Endothelial cell of umbilical vein (primary cell): Measurements from ENCODE around the gene IKZF5. TPM values are rescaled to one million over a fixed set of nuclear protein-coding genes. Genes with fewer than 3 reads are reported as not detected.

ENCODE experiments used
- BruUV-seq: library from RNA; stranded (reverse); fragments of 400-500 nt; replicated peaks from 2 replicates; lab custom pipeline; 2021; lab: Mats Ljungman, UMichigan
- CTCF ChIA-PET: fragments of 300-600, 350-600 bp; sonication (Branson Sonifier 250); formaldehyde crosslinking; loops from one replicate; lab custom pipeline; 2021; ENCODE audit warnings: antibody characterized with exemption, inconsistent platforms; lab: Charles Lee
- POLR2A ChIA-PET: fragments of 300-600, 350-600 bp; sonication (Branson Sonifier 250); formaldehyde crosslinking; loops from one replicate; lab custom pipeline; 2021; ENCODE audit warnings: antibody characterized with exemption, inconsistent platforms; lab: Charles Lee
- DNase-seq: peaks from one replicate; pipeline ENCODE4 v3.0.0-alpha.2; 2011; ENCODE audit warnings: low read depth, low spot score
- FAIRE-seq: peaks from 2 replicates; lab custom pipeline; 2011; peaks lifted over from hg19 to GRCh38; lab: Jason Lieb, UNC
- H2AFZ ChIP-seq: 2 replicates; pipeline ENCODE4 v1.6.0; 2012; ENCODE audit warnings: low read depth, low read length, control low read depth, inconsistent platforms
- H3K27ac ChIP-seq: 2 replicates; pipeline ENCODE4 v1.5.1; 2011; ENCODE audit warnings: low read depth, mild to moderate bottlenecking, control low read depth, low read length, moderate library complexity; ENCODE audit not compliant: insufficient read depth
- H3K27me3 ChIP-seq, 2 experiments: 2 replicates each; pipeline versions ENCODE4 v1.6.0 to v1.6.1; 2011; ENCODE audit warnings: low read length in 2 of 2, mixed read lengths in 1 of 2; ENCODE audit not compliant: control insufficient read depth in 2 of 2, insufficient read depth in 2 of 2
- H3K36me3 ChIP-seq, 2 experiments: 2 replicates in 1 of 2; 3 replicates in 1 of 2; pipeline ENCODE4 v1.5.1; 2011; ENCODE audit warnings: low read length in 2 of 2, mild to moderate bottlenecking in 1 of 2, moderate library complexity in 1 of 2; ENCODE audit not compliant: control insufficient read depth in 2 of 2, insufficient read depth in 2 of 2; ENCODE audit errors: extremely low read depth in 1 of 2
- H3K4me1 ChIP-seq: 3 replicates; pipeline ENCODE4 v1.5.1; 2011; ENCODE audit warnings: mild to moderate bottlenecking, low read length; ENCODE audit not compliant: control insufficient read depth, insufficient read depth; ENCODE audit errors: extremely low read depth
- H3K4me2 ChIP-seq: 2 replicates; pipeline ENCODE4 v1.6.1; 2011; ENCODE audit warnings: low read length, control low read depth, mixed read lengths; ENCODE audit not compliant: insufficient read depth
- H3K4me3 ChIP-seq, 3 experiments: fragments of 200-600 bp in 1 of 3; sonication (generic), shearing (Covaris generic) in 1 of 3; replicated peaks in 1 of 3; 2 replicates each; pipeline ENCODE4 v1.5.1; 2011 to 2016; ENCODE audit warnings: control low read depth in 3 of 3, low read length in 3 of 3, mild to moderate bottlenecking in 2 of 3, inconsistent platforms in 1 of 3, low read depth in 1 of 3, moderate library complexity in 1 of 3; ENCODE audit not compliant: insufficient read depth in 1 of 3
- H3K79me2 ChIP-seq: 2 replicates; pipeline ENCODE4 v1.6.0; 2012; ENCODE audit warnings: low read length, inconsistent platforms; ENCODE audit not compliant: control insufficient read depth, insufficient read depth
- H3K9ac ChIP-seq: replicated peaks from 2 replicates; pipeline ENCODE3; 2011; ENCODE audit warnings: low read length, control low read depth; ENCODE audit not compliant: insufficient read depth; ENCODE audit errors: extremely low read depth
- H3K9me1 ChIP-seq: replicated peaks from 3 replicates; pipeline ENCODE4 v1.6.0; 2011; ENCODE audit warnings: mild to moderate bottlenecking, low read length; ENCODE audit not compliant: control insufficient read depth, insufficient read depth; ENCODE audit errors: extremely low read depth
- H3K9me3 ChIP-seq: replicated peaks from 2 replicates; pipeline ENCODE4 v1.5.1; 2012; ENCODE audit warnings: low read length, inconsistent platforms; ENCODE audit not compliant: control insufficient read depth, insufficient read depth
- H4K20me1 ChIP-seq: replicated peaks from 2 replicates; pipeline ENCODE3; 2011; ENCODE audit warnings: mild to moderate bottlenecking, low read length; ENCODE audit not compliant: control insufficient read depth, insufficient read depth; ENCODE audit errors: extremely low read depth
- EZH2 ChIP-seq: IDR thresholded peaks from 2 replicates; pipeline ENCODE4 v1.6.1; 2012; ENCODE audit warnings: borderline replicate concordance, low read depth, mild to moderate bottlenecking, moderate library complexity, low read length, inconsistent platforms; ENCODE audit not compliant: severe bottlenecking
- FOS ChIP-seq: IDR thresholded peaks from 2 replicates; pipeline ENCODE4 v1.6.1; 2011; ENCODE audit warnings: mild to moderate bottlenecking, low read length, moderate library complexity, borderline replicate concordance; ENCODE audit not compliant: insufficient read depth
- GATA2 ChIP-seq: IDR thresholded peaks from 2 replicates; pipeline ENCODE4 v1.7.0; 2011; ENCODE audit warnings: low read depth, mild to moderate bottlenecking, moderate library complexity, mixed read lengths, low read length; ENCODE audit not compliant: insufficient read length, insufficient read depth
- JUN ChIP-seq: IDR thresholded peaks from 2 replicates; pipeline ENCODE4 v1.6.1; 2011; ENCODE audit warnings: borderline replicate concordance, low read depth; ENCODE audit not compliant: insufficient read length, insufficient read depth
- MYC ChIP-seq: IDR thresholded peaks from one replicate; pipeline ENCODE4 v1.6.1; 2011; ENCODE audit warnings: mild to moderate bottlenecking, low read depth, low read length
- POLR2A ChIP-seq: IDR thresholded peaks from 2 replicates; pipeline ENCODE4 v1.6.1; 2012; ENCODE audit warnings: low read depth, mild to moderate bottlenecking, control low read depth, low read length
- POLR2AphosphoS5 ChIP-seq: IDR thresholded peaks from 2 replicates; pipeline ENCODE4 v1.6.1; 2012; ENCODE audit warnings: low read depth, mild to moderate bottlenecking, control low read depth, low read length, moderate library complexity; ENCODE audit not compliant: insufficient read depth
- dilution Hi-C: fragments of 300-500 bp; cut with MboI; formaldehyde crosslinking; loops from one replicate; pipeline ENCODE4 v1.15.0; 2019; ENCODE audit warnings: low sequenced_read_pairs; ENCODE audit not compliant: extremely low pct_ligation_motif_present
- intact Hi-C: fragments of 100-400 bp; cut with micrococcal nuclease; formaldehyde crosslinking; loops from one replicate; pipeline ENCODE4 v1.10.0; 2022
- polyA plus RNA-seq, 4 experiments: library from polyadenylated mRNA; depleted of rRNA in 3 of 4; stranded (reverse) in 3 of 4; unstranded in 1 of 4; fragments of >200 nt; gene quantifications; 2 replicates each; pipeline versions ENCODE4 v1.2.1 to v1.2.3, GENCODE V29; 2011 to 2012; ENCODE audit warnings: missing spikeins in 1 of 4
- total RNA-seq: library from RNA; stranded (reverse); gene quantifications from 2 replicates; pipeline ENCODE4 v1.2.3, GENCODE V29; 2021
- TF ChIP-seq, protein P1 (sequence below): IDR thresholded peaks from 2 replicates; pipeline ENCODE4 v1.6.1; 2011; ENCODE audit not compliant: insufficient read depth, insufficient read length
- TF ChIP-seq, protein P2 (sequence below), 2 donors: IDR thresholded peaks; 1 replicate in 1 of 2; 2 replicates in 1 of 2; pipeline ENCODE4 v1.5.1; 2011; ENCODE audit warnings: low read length in 2 of 2, mild to moderate bottlenecking in 2 of 2, moderate library complexity in 2 of 2, control low read depth in 1 of 2, inconsistent platforms in 1 of 2, low read depth in 1 of 2; ENCODE audit not compliant: insufficient read depth in 1 of 2; ENCODE audit errors: extremely low read depth in 1 of 2

IKZF5 gene
- total and polyA plus RNA-seq, 2 donors (not counting 3 experiments of a cell fraction or from before 2014, with no cell fraction given), result 7.1 to 10.3 TPM

DNA sequence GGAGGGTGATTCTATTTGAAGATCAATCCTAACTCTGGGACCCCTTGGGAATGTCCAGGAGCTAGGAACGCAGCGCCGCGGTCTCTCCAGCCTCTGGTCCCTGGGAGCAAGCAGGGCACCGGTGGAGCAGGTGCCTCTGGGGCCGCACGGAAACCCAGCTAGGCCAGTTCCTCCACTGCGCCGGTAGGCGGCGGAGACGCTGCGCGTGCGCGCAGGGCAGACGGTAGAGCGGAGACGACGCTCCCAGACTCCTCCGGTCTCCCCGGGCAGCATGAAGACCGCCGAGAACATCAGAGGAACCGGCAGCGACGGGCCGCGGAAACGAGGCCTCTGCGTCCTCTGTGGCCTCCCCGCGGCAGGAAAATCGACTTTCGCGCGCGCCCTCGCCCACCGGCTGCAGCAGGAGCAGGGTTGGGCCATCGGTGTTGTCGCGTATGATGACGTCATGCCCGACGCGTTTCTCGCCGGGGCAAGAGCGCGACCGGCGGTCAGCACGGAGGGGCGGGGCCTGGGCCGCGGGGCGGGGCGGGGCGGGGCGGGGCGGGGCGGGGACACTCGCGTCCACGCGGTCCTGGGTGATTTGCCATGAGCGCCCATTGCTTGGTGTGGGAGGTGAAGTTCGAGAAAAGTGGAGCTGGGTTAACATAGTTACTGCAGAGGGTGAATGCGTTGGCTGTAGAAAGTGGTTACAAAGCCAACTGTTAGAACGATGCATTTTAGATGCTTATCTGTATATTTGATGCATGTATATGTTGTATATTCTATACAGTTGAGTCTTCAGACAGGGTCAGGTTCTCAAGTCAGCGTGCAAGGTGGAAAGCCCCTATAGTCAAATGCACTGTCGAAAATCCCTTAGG lies 28.2 kb downstream of the IKZF5 start, which contains the start of gene PSTK:
Gene PSTK (plus strand): TSS at position 193 of the 857 bp plus-strand sequence. CDS start 79 bp downstream, at position 272.
- BruUV-seq, result TSS peak; percentile 84
- dilution Hi-C loops, result no loop called here

More for the DNA sequence above, 28.2 kb downstream of the IKZF5 start, which contains the start of gene PSTK:
- Histone ChIP-seq H3K4me1 (peaks cover 8% of the 10 kb centered on the region), H3K79me2 (no peaks in the 10 kb centered on the region), H4K20me1 (no peaks in the 10 kb centered on the region), H3K4me2 (peak within 1 kb of the TSS; percentile 97), H2AFZ (peak within 1 kb of the TSS; percentile 96), H3K9ac (peak within 1 kb of the TSS; percentile 94), H3K36me3 (no peaks in the 10 kb centered on the region), H3K4me3 (peak within 1 kb of the TSS; percentile 36 to 80 (median 55)), H3K9me3 (no peaks in the 10 kb centered on the region), H3K9me1 (no peaks in the 10 kb centered on the region), H3K27me3 (peaks cover 0 to 1% of the 10 kb centered on the region in 2 experiments), H3K27ac (peak within 1 kb of the TSS; percentile 82)
- intact Hi-C loops, result loop anchor here (1.0 kb wide), 4 partner anchors 26 to 579 kb away; partner anchors contain the start of genes BUB3, C10orf88 and IKZF5
- CTCF ChIA-PET, result interaction anchor here (0.6 to 5.3 kb wide), 13 partner anchors 10 to 209 kb away, joined by 3 to 30 read pairs (median 4); partner anchors contain the start of genes ACADSB, C10orf88 and IKZF5
- peak; percentile 92 for DNase-seq
- no peak for TF ChIP-seq EZH2
- TF ChIP-seq, protein P1, sequence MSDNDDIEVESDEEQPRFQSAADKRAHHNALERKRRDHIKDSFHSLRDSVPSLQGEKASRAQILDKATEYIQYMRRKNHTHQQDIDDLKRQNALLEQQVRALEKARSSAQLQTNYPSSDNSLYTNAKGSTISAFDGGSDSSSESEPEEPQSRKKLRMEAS, result peak; percentile 24
- TF ChIP-seq MYC, result no peak
- peak; percentile 65 for TF ChIP-seq JUN
- peak; percentile 77 for TF ChIP-seq POLR2AphosphoS5
- no peak for TF ChIP-seq FOS
- TF ChIP-seq POLR2A, result peak; percentile 56
- TF ChIP-seq GATA2, result peak; percentile 72
- TF ChIP-seq, protein P2, sequence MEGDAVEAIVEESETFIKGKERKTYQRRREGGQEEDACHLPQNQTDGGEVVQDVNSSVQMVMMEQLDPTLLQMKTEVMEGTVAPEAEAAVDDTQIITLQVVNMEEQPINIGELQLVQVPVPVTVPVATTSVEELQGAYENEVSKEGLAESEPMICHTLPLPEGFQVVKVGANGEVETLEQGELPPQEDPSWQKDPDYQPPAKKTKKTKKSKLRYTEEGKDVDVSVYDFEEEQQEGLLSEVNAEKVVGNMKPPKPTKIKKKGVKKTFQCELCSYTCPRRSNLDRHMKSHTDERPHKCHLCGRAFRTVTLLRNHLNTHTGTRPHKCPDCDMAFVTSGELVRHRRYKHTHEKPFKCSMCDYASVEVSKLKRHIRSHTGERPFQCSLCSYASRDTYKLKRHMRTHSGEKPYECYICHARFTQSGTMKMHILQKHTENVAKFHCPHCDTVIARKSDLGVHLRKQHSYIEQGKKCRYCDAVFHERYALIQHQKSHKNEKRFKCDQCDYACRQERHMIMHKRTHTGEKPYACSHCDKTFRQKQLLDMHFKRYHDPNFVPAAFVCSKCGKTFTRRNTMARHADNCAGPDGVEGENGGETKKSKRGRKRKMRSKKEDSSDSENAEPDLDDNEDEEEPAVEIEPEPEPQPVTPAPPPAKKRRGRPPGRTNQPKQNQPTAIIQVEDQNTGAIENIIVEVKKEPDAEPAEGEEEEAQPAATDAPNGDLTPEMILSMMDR (IDR thresholded peaks at IDR 0.05; ENCODE audit: extremely low read depth in 1 of 2, insufficient read depth in 1 of 2, low read depth in 1 of 2, low read length in 2 of 2), result peak; percentile 84 to 97
- POLR2A ChIA-PET, result interaction anchor here (1.4 kb wide), 1 partner anchor 27 kb away, joined by 4 read pairs; no protein-coding TSS in a partner anchor
- peak; percentile 80 for FAIRE-seq
